ENCODE measurements around the gene ACP5.
"Not testable (repeated sequence)": the region's sequence is repeated elsewhere in the genome, so short reads cannot be mapped to it uniquely, and the experiment has no call there.

ACP5 gene

GRCh38 chr19:11578258-11579142, 1.1 kb upstream of the ACP5 start:
- no peak for DNase-seq (ENCODE audit: low read depth)

GRCh38 chr19:11576227-11576626, 1.2 kb downstream of the ACP5 start:
- no peak for DNase-seq (ENCODE audit: low read depth)

- DNase-seq (ENCODE audit: low read depth): no peak
Observed at GRCh38 chr19:11574689-11575088, 2.8 kb downstream of the ACP5 start.

GRCh38 chr19:11573763-11574162, 3.7 kb downstream of the ACP5 start:
- not testable (repeated sequence) for DNase-seq (ENCODE audit: low read depth)

- not testable (repeated sequence) for DNase-seq (ENCODE audit: low read depth)
Observed at GRCh38 chr19:11573354-11573753, 4.1 kb downstream of the ACP5 start.

- no peak for DNase-seq (ENCODE audit: low read depth)
Observed at GRCh38 chr19:11570039-11570462, 7.4 kb downstream of the ACP5 start.

GRCh38 chr19:11566164-11566563, 11.3 kb downstream of the ACP5 start:
- no peak for DNase-seq (ENCODE audit: low read depth)

- not testable (repeated sequence) for DNase-seq (ENCODE audit: low read depth)
Observed at GRCh38 chr19:11565649-11565980, 11.8 kb downstream of the ACP5 start.

- not testable (repeated sequence) for DNase-seq (ENCODE audit: low read depth)
Observed at GRCh38 chr19:11564082-11564807, 13.2 kb downstream of the ACP5 start.

- DNase-seq (ENCODE audit: low read depth): no peak
Observed at GRCh38 chr19:11563532-11563931, 13.9 kb downstream of the ACP5 start.

GRCh38 chr19:11560404-11561051, 16.9 kb downstream of the ACP5 start:
- DNase-seq (ENCODE audit: low read depth): no peak

- peak; percentile 92 for DNase-seq (ENCODE audit: low read depth)
Observed at GRCh38 chr19:11558881-11559828, 18.3 kb downstream of the ACP5 start, which contains the start of gene ELOF1. ELOF1 (minus strand) TSS chr19:11559230; CDS start chr19:11554347, 4,883 bp downstream.

GRCh38 chr19:11556634-11557420, 20.6 kb downstream of the ACP5 start:
- DNase-seq (ENCODE audit: low read depth): no peak

- no peak for DNase-seq (ENCODE audit: low read depth)
Observed at GRCh38 chr19:11555246-11555645, 22.2 kb downstream of the ACP5 start.

- DNase-seq (ENCODE audit: low read depth): no peak
Observed at GRCh38 chr19:11554160-11554559, 23.3 kb downstream of the ACP5 start.

GRCh38 chr19:11552666-11553372, 24.6 kb downstream of the ACP5 start:
- no peak for DNase-seq (ENCODE audit: low read depth)

GRCh38 chr19:11551603-11552235, 25.7 kb downstream of the ACP5 start:
- no peak for DNase-seq (ENCODE audit: low read depth)

GRCh38 chr19:11550265-11550664, 27.2 kb downstream of the ACP5 start:
- DNase-seq (ENCODE audit: low read depth): no peak

GRCh38 chr19:11549386-11549953, 28.0 kb downstream of the ACP5 start:
- no peak for DNase-seq (ENCODE audit: low read depth)
